T-cell (primary cell): ENCODE results near the gene ABCA6. TPM values are rescaled to one million over a fixed set of nuclear protein-coding genes. Genes with fewer than 3 reads are reported as not detected.
A peak's percentile ranks its signal among the peaks of the same experiment; 100 is the strongest.
"Not testable (repeated sequence)": the region's sequence is repeated elsewhere in the genome, so short reads cannot be mapped to it uniquely, and the experiment has no call there.

Experiments used
- ATAC-seq, 4 experiments: fragments of 200-7000 bp in 3 of 4; fragments of 150-1000 bp in 1 of 4; cut with Tn5 transposase; replicated peaks in 1 of 4; 1 replicate in 3 of 4; 2 replicates in 1 of 4; pipeline ENCODE4 v1.10.0; 2021; ENCODE audit warnings: moderate library complexity in 3 of 4, mild to moderate bottlenecking in 2 of 4, moderate number of reproducible peaks in 1 of 4
- CTCF ChIA-PET, 2 donors: fragments of 300-600 bp; sonication (Branson Sonifier 250); formaldehyde crosslinking; loops; one replicate each; lab custom pipeline; 2022; ENCODE audit warnings: antibody characterized with exemption in 2 of 2; lab: Charles Lee
- POLR2A ChIA-PET, 2 donors: fragments of 300-600 bp; sonication (Branson Sonifier 250); formaldehyde crosslinking; loops; one replicate each; lab custom pipeline; 2022; ENCODE audit warnings: antibody characterized with exemption in 2 of 2; lab: Charles Lee
- DNase-seq, 35 experiments: peaks; one replicate each; pipeline versions ENCODE4 v3.0.0 to v3.0.0-alpha.2; 2013 to 2023
- H3K27ac ChIP-seq: one replicate; pipeline ENCODE4 v1.5.1; 2013; ENCODE audit warnings: low read length
- H3K27me3 ChIP-seq, 2 experiments: replicated peaks in 1 of 2; 1 replicate in 1 of 2; 2 replicates in 1 of 2; pipeline versions ENCODE4 v1.6.1 to v1.7.0; 2013; ENCODE audit warnings: low read length in 1 of 2, mixed read lengths in 1 of 2; ENCODE audit not compliant: control insufficient read depth in 2 of 2, insufficient read depth in 2 of 2; ENCODE audit errors: extremely low read depth in 1 of 2
- H3K36me3 ChIP-seq, 2 donors: 1 replicate in 1 of 2; 2 replicates in 1 of 2; pipeline versions ENCODE4 v1.6.1 to v1.7.0; 2013; ENCODE audit warnings: low read length in 1 of 2; ENCODE audit not compliant: control insufficient read depth in 2 of 2, insufficient read depth in 1 of 2; ENCODE audit errors: extremely low read depth in 1 of 2
- H3K4me1 ChIP-seq, 2 experiments: 1 replicate in 1 of 2; 2 replicates in 1 of 2; pipeline versions ENCODE4 v1.6.1 to v1.7.0; 2013; ENCODE audit warnings: low read length in 2 of 2, mixed read lengths in 1 of 2; ENCODE audit not compliant: insufficient read depth in 2 of 2, control insufficient read depth in 1 of 2; ENCODE audit errors: extremely low read depth in 1 of 2
- H3K4me3 ChIP-seq, 2 donors: 1 replicate in 1 of 2; 2 replicates in 1 of 2; pipeline versions ENCODE4 v1.5.1 to v1.7.0; 2013; ENCODE audit warnings: mild to moderate bottlenecking in 2 of 2, low read length in 1 of 2, moderate library complexity in 1 of 2; ENCODE audit not compliant: control insufficient read depth in 1 of 2; ENCODE audit errors: extremely low read depth in 1 of 2
- H3K9me3 ChIP-seq: 2 replicates; pipeline ENCODE4 v1.7.0; 2013
- H3K27ac Mint-ChIP-seq, 2 donors: one replicate each; pipeline ENCODE4 v1.8.0; 2020 to 2021; ENCODE audit warnings: mild to moderate bottlenecking in 2 of 2, mixed read lengths in 2 of 2
- H3K27me3 Mint-ChIP-seq, 2 donors: one replicate each; pipeline ENCODE4 v1.8.0; 2021 to 2022; ENCODE audit warnings: mixed read lengths in 2 of 2
- H3K36me3 Mint-ChIP-seq: one replicate; pipeline ENCODE4 v1.8.0; 2021; ENCODE audit warnings: mixed read lengths
- H3K4me1 Mint-ChIP-seq, 3 donors: one replicate each; pipeline ENCODE4 v1.8.0; 2020 to 2022; ENCODE audit warnings: mixed read lengths in 3 of 3, mild to moderate bottlenecking in 1 of 3
- H3K4me3 Mint-ChIP-seq, 3 donors: one replicate each; pipeline ENCODE4 v1.8.0; 2020 to 2022; ENCODE audit warnings: mild to moderate bottlenecking in 3 of 3, mixed read lengths in 3 of 3, moderate library complexity in 3 of 3
- H3K9me3 Mint-ChIP-seq, 3 donors: one replicate each; pipeline ENCODE4 v1.8.0; 2020 to 2022; ENCODE audit warnings: mixed read lengths in 3 of 3
- WGBS: methylation state at CpG from one replicate; pipeline ENCODE4 v1.1.5; 2013; ENCODE audit warnings: missing lambda C conversion rate; ENCODE audit not compliant: insufficient coverage; 5-methylcytosine and 5-hydroxymethylcytosine counted together
- total RNA-seq, 35 experiments: library from RNA in 6 of 35; stranded (reverse) in 6 of 35; fragments of 120-200 nt in 1 of 35; gene quantifications; one replicate each; pipeline versions ENCODE4 v1.2.1 to v1.2.4 and lab custom pipeline; 2013 to 2026

The ABCA6 gene
- total RNA-seq, 5 donors from 2014 or later (not counting 1 experiment from before 2014, with no cell fraction given) = 0.25 to 1.2 (median 0.79) TPM

DNA sequence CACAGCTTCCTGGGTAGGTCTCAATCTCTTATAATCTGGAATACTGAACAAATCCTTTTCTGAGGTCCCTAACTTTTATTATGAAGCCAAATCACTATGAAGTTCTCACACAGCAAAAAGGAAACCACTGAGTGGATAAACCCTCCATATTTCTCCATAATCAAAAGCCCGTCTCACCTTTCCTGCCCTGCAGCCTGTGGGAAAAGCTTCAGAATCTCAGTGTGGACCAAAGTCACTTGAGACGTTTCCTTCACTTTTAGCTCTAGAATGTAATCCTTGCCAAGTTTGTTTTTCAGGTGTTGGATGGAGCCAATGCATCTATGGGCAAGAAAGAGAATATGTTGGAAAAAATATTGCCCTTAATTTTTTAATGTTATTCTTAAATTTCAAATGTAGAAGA lies 59.0 kb downstream of the ABCA6 start:
- H3K36me3 ChIP-seq = no peaks in the 10 kb centered on the region
- Mint-ChIP-seq H3K4me1 (no peaks in the 10 kb centered on the region), H3K27ac (no peak overlapping the region), H3K4me3 (no peak overlapping the region), H3K9me3 (no peaks in the 10 kb centered on the region), H3K36me3 (no peaks in the 10 kb centered on the region), H3K27me3 (no peaks in the 10 kb centered on the region)
- H3K27ac ChIP-seq = no peak overlapping the region
- ATAC-seq = no peak
- no peaks in the 10 kb centered on the region for H3K27me3 ChIP-seq
- no peaks in the 10 kb centered on the region for H3K4me1 ChIP-seq
- no peaks in the 10 kb centered on the region for H3K9me3 ChIP-seq
- H3K4me3 ChIP-seq = no peak overlapping the region
- CTCF ChIA-PET = no interaction called here
- 100% methylated on average over 1 of the region's 2 CpGs for WGBS
- DNase-seq = no peak
- POLR2A ChIA-PET = no interaction called here

DNA sequence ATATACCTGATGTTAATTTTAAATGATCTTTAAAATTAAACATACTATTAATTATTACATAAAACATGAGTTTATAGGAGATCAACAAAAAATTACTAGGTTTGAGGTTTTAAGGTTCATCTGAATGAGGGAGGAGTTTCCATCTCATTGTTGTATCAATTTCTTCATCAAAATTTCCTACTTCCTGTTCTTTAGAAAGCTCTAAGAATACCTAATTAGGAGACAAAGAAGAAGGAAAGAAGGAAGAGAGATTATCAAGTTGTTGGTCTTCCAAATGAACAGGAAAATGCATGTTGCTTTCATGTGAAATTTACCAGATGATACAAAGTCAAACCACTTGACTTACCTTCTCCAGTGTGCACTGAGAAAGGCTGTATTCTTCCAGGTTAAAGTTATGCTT lies 62.8 kb downstream of the ABCA6 start:
- POLR2A ChIA-PET = no interaction called here
- no peak overlapping the region for H3K27ac ChIP-seq
- DNase-seq = no peak
- CTCF ChIA-PET = no interaction called here
- no peaks in the 10 kb centered on the region for H3K36me3 ChIP-seq
- H3K4me3 ChIP-seq = no peak overlapping the region
- no peak overlapping the region for H3K27ac Mint-ChIP-seq
- no peaks in the 10 kb centered on the region for H3K9me3 ChIP-seq
- H3K4me3 Mint-ChIP-seq = no peak overlapping the region
- H3K9me3 Mint-ChIP-seq = peaks cover 14 to 22% (median 17%) of the 10 kb centered on the region in 3 donors
- H3K36me3 Mint-ChIP-seq = no peaks in the 10 kb centered on the region
- H3K4me1 Mint-ChIP-seq = no peaks in the 10 kb centered on the region
- no peaks in the 10 kb centered on the region for H3K27me3 Mint-ChIP-seq
- H3K4me1 ChIP-seq = no peaks in the 10 kb centered on the region
- no peak for ATAC-seq
- H3K27me3 ChIP-seq = no peaks in the 10 kb centered on the region

DNA sequence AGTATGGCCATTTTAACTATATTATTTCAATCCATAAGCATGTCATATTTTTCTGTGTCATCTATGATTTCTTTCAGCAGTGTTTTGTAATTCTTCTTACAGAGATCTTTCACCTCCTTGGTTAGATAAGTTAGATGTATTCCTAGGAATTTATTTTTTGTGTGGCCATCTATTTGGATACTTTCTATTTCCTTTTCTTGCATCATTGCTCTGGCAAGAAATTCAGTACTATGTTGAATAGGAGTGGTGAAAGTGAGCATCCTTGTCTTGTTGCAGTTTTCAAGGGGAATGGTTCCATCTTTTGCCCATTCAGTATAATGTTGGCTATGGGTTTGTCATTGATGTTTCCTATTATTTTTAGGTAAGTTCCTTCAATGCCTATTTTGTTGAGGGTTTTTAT lies 65.9 kb downstream of the ABCA6 start:
- H3K4me3 Mint-ChIP-seq = no peak overlapping the region
- H3K9me3 Mint-ChIP-seq = peaks cover 17 to 42% (median 24%) of the 10 kb centered on the region in 3 donors
- ATAC-seq = no peak

DNA sequence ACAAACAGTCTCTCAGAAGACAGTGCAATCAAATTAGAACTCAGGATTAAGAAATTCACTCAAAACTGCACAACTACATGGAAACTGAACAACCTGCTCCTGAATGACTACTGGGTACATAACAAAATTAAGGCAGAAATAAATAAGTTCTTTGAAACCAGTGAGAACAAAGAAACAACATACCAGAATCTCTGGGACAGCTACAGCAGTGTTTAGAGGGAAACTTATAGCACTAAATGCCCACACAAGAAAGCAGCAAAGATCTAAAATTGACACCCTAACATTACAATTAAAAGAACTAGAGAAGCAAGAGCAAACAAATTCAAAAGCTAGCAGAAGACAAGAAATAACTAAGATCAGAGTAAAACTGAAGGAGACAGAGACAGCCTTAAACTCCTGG lies 68.3 kb downstream of the ABCA6 start:
- H3K27ac Mint-ChIP-seq, H3K27ac ChIP-seq, DNase-seq, H3K36me3 Mint-ChIP-seq, ATAC-seq, H3K27me3 Mint-ChIP-seq, POLR2A ChIA-PET, H3K36me3 ChIP-seq, H3K27me3 ChIP-seq, H3K9me3 ChIP-seq, CTCF ChIA-PET, H3K4me3 Mint-ChIP-seq: not testable (repeated sequence)
- Histone ChIP-seq H3K4me3 (peak overlapping the region in 1 of 2 donors; percentile 23), H3K4me1 (peaks cover 6 to 12% of the 10 kb centered on the region in 2 experiments)
- Mint-ChIP-seq H3K9me3 (peaks cover 17 to 42% (median 24%) of the 10 kb centered on the region in 3 donors), H3K4me1 (peaks cover 13 to 15% (median 13%) of the 10 kb centered on the region in 3 donors)

More for the DNA sequence above, 65.9 kb downstream of the ABCA6 start:
- CTCF ChIA-PET = no interaction called here
- no peaks in the 10 kb centered on the region for H3K36me3 Mint-ChIP-seq
- DNase-seq = no peak
- Histone ChIP-seq H3K36me3 (no peaks in the 10 kb centered on the region), H3K4me3 (no peak overlapping the region), H3K4me1 (peaks cover 0 to 7% of the 10 kb centered on the region in 2 experiments), H3K27ac (no peak overlapping the region), H3K9me3 (no peaks in the 10 kb centered on the region), H3K27me3 (no peaks in the 10 kb centered on the region)
- POLR2A ChIA-PET = no interaction called here
- H3K4me1 Mint-ChIP-seq = peaks cover 7 to 9% (median 7%) of the 10 kb centered on the region in 3 donors
- H3K27ac Mint-ChIP-seq = no peak overlapping the region
- H3K27me3 Mint-ChIP-seq = no peaks in the 10 kb centered on the region

DNA sequence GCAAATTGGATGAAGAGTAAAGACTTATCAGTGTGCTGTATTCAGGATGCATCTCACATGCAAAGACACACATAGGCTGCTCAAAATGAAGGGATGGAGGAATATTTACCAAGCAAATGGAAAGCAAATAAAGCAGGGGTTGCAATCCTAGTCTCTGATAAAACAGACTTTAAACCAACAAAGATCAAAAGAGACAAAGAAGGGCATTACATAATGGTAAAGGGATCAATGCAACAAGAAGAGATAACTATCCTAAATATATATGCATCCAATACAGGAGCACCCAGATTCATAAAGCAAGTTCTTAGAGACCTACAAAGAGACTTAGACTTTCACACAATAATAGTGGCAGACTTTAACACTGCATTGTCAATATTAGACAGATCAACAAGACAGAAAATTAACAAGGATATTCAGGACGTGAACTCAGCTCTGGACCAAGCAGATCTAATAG lies 68.9 kb downstream of the ABCA6 start:
- H3K4me3 Mint-ChIP-seq, ATAC-seq, H3K27me3 ChIP-seq, H3K36me3 ChIP-seq, H3K4me3 ChIP-seq, H3K9me3 ChIP-seq, H3K36me3 Mint-ChIP-seq, CTCF ChIA-PET, POLR2A ChIA-PET, H3K27ac Mint-ChIP-seq, H3K27me3 Mint-ChIP-seq, H3K27ac ChIP-seq, DNase-seq: not testable (repeated sequence)
- peaks cover 17 to 42% (median 24%) of the 10 kb centered on the region in 3 donors for H3K9me3 Mint-ChIP-seq
- 63% methylated on average over 1 of the region's 1 CpG for WGBS
- peaks cover 15 to 19% (median 15%) of the 10 kb centered on the region in 3 donors for H3K4me1 Mint-ChIP-seq
- peaks cover 8 to 12% of the 10 kb centered on the region in 2 experiments for H3K4me1 ChIP-seq

DNA sequence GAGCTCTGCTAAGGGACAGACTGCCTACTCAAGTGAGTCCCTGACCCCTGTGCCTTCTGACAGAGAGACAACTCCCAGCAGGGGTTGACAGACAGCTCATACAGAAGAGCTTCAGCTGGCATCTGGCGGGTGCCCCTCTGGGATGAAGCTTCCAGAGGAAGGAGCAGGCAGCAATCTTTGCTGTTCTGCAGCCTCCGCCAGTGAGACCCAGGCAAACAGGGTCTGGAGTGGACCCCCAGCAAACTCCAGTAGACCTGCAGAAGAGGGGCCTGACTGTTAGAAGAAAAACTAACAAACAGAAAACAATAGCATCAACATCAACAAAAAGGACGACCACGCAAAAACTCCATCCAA lies 70.5 kb downstream of the ABCA6 start:
- H3K36me3 ChIP-seq, H3K27me3 ChIP-seq, H3K27ac ChIP-seq, H3K27me3 Mint-ChIP-seq, H3K9me3 ChIP-seq, POLR2A ChIA-PET, ATAC-seq, DNase-seq, H3K36me3 Mint-ChIP-seq: not testable (repeated sequence)
- peak overlapping the region; percentile 17 to 89 for H3K27ac Mint-ChIP-seq
- WGBS = 100% methylated on average over 1 of the region's 4 CpGs
- peaks cover 11 to 32% (median 18%) of the 10 kb centered on the region in 3 donors for H3K9me3 Mint-ChIP-seq
- peaks cover 19 to 31% (median 27%) of the 10 kb centered on the region in 3 donors for H3K4me1 Mint-ChIP-seq
- CTCF ChIA-PET = interaction anchor here in 1 of 2 donors (1.1 kb wide), 1 partner anchor 9 kb away, joined by 3 read pairs; no protein-coding TSS in a partner anchor
- peak overlapping the region in 1 of 3 donors; percentile 42 for H3K4me3 Mint-ChIP-seq
- H3K4me3 ChIP-seq = peak overlapping the region in 1 of 2 donors; percentile 38
- peaks cover 14 to 19% of the 10 kb centered on the region in 2 experiments for H3K4me1 ChIP-seq
